Motor neuron (in vitro differentiated cells): Measurements from ENCODE around the gene MTMR3. TPM values are rescaled to one million over a fixed set of nuclear protein-coding genes. Genes with fewer than 3 reads are reported as not detected.

Experiments
- ATAC-seq, 8 experiments: fragments of 200-7000 bp; cut with Tn5 transposase; replicated peaks in 6 of 8; 2 replicates each; pipeline ENCODE4 v1.8.0; 2021; ENCODE audit warnings: mild to moderate bottlenecking in 8 of 8, moderate library complexity in 8 of 8
- H3K27ac ChIP-seq, 2 donors: fragments of 250-450 bp; sonication (Bioruptor Pico); 2 replicates each; pipeline ENCODE4 v1.9.0; 2021; ENCODE audit warnings: antibody characterized with exemption in 2 of 2, mild to moderate bottlenecking in 2 of 2, moderate library complexity in 1 of 2
- H3K4me1 ChIP-seq, 2 donors: fragments of 250-450 bp; sonication (Bioruptor Pico); replicated peaks in 1 of 2; 2 replicates each; pipeline ENCODE4 v1.6.1; 2021; ENCODE audit warnings: antibody characterized with exemption in 2 of 2, mild to moderate bottlenecking in 2 of 2, moderate library complexity in 1 of 2
- H3K4me3 ChIP-seq, 5 donors: fragments of 250-450 bp; sonication (Bioruptor Pico); 2 replicates each; pipeline ENCODE4 v1.9.0; 2021; ENCODE audit warnings: antibody characterized with exemption in 5 of 5, mild to moderate bottlenecking in 5 of 5, moderate library complexity in 4 of 5
- WGBS, 10 experiments: fragments of 450-650 bp; shearing (Covaris generic); methylation state at CpG; one replicate each; pipeline ENCODE4 v1.0.0; 2022; 5-methylcytosine and 5-hydroxymethylcytosine counted together
- in situ Hi-C, 9 experiments: fragments of 400-800 bp; cut with MboI; loops; one replicate each; pipeline ENCODE4 v1.15.0; 2021; ENCODE audit warnings: low sequenced_read_pairs in 9 of 9, low pct_unique_long_range_greater_than_20kb in 2 of 9; ENCODE audit not compliant: unreplicated experiment in 9 of 9
- total RNA-seq, 8 experiments: library from RNA; unstranded; fragments of 300-600 nt; gene quantifications; 2 replicates each; pipeline versions ENCODE4 v1.2.3 to v1.2.4, GENCODE V29; 2022

Gene MTMR3
- total RNA-seq, 8 experiments from 2014 or later: 16.9 to 50.3 (median 21.6) TPM

- Histone ChIP-seq H3K4me3 (no peak overlapping the region), H3K27ac (no peak overlapping the region), H3K4me1 (peaks cover 21 to 26% of the 10 kb centered on the region in 2 donors)
- no peak for ATAC-seq
- in situ Hi-C loops: no loop called here
Measured at GRCh38 chr22:30029512-30029911, 146.5 kb downstream of the MTMR3 start.

GRCh38 chr22:30030329-30030728 is 147.4 kb downstream of the MTMR3 start:
- WGBS, 10 experiments: 57 to 100% (median 84%) methylated on average over 1 to 4 of the region's 5 CpGs; no CpG with 5 or more reads in 4 of the 10 experiments
- in situ Hi-C loops: no loop called here
- no peak overlapping the region for H3K27ac ChIP-seq
- H3K4me1 ChIP-seq: peaks cover 21 to 26% of the 10 kb centered on the region in 2 donors
- H3K4me3 ChIP-seq: no peak overlapping the region
- peak in 5 of 8 experiments; percentile 42 to 65 (median 47) for ATAC-seq

- in situ Hi-C loops: no loop called here
- H3K27ac ChIP-seq: no peak overlapping the region
- H3K4me3 ChIP-seq: no peak overlapping the region
- H3K4me1 ChIP-seq: peaks cover 21 to 26% of the 10 kb centered on the region in 2 donors
- 73 to 100% (median 92%) methylated on average over 1 to 3 of the region's 3 CpGs; no CpG with 5 or more reads in 2 of the 10 experiments for WGBS, 10 experiments
- no peak for ATAC-seq
Measured at GRCh38 chr22:30031328-30031727, 148.4 kb downstream of the MTMR3 start.

DNA sequence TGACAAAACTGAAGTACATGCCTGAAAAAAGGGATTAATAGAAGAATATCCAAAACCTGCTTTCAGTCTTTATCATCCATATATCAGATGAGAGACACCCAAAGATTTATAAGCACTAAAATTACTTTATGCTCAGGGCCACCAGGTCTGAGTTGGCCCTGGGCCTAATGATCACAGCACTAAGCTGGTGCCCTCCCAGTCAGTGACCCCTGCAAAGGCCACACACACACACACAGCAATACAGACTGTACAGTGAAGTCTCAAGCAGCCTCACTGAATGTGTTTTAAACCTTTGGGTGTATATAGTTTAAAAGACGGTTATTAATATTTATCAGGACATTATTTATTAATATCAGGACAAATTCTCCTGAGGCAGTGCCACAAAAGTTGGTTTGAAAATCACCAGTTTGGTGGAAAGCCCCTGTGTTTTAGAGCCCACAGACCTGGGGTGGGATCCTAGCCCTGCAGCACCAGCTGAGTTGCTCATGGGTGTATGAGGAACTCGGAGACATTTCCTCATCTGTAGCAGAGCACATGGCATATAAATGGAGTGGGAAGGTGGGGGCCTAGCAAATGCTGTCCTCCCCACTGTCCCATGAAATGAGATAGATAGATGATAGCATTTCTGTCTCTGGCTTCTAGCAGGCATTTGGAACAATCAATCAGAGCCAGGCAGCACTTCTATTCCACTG is 148.9 kb downstream of the MTMR3 start:
- peaks cover 21 to 26% of the 10 kb centered on the region in 2 donors for H3K4me1 ChIP-seq
- H3K27ac ChIP-seq: no peak overlapping the region
- H3K4me3 ChIP-seq: no peak overlapping the region
- in situ Hi-C loops: no loop called here
- 71 to 100% (median 100%) methylated on average over 1 to 2 of the region's 2 CpGs; no CpG with 5 or more reads in 2 of the 10 experiments for WGBS, 10 experiments
- peak in 5 of 8 experiments; percentile 17 to 36 (median 29) for ATAC-seq

GRCh38 chr22:30033137-30033536 is 150.2 kb downstream of the MTMR3 start:
- no peak for ATAC-seq
- no peak overlapping the region for H3K4me3 ChIP-seq
- 60 to 100% (median 95%) methylated on average over 1 to 3 of the region's 4 CpGs; no CpG with 5 or more reads in 2 of the 10 experiments for WGBS, 10 experiments
- in situ Hi-C loops: no loop called here
- peaks cover 21 to 26% of the 10 kb centered on the region in 2 donors for H3K4me1 ChIP-seq
- H3K27ac ChIP-seq: peak overlapping the region in 1 of 2 donors; percentile 10

DNA sequence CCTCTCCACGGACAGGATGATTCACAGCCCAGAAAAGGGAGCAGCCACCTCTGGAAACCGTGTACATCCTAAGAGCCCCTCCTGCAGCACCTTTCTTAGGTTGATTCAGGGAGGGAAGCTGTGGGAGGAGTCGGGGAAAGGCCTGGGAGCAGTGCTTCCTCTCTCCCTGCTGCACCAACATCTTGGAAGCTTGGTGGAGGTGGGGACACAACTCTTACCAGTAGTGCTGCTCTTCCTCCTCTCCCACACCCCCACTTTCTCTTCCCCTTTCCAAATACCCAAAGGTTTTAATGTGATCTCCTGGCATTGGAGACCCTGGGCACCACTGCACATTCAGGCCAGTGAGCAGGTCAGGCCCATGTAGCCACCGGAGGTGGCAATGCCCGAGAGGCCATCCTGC is 150.9 kb downstream of the MTMR3 start:
- H3K27ac ChIP-seq: no peak overlapping the region
- no peak overlapping the region for H3K4me3 ChIP-seq
- peak in 1 of 8 experiments; percentile 9 for ATAC-seq
- in situ Hi-C loops: no loop called here
- H3K4me1 ChIP-seq: peaks cover 21 to 26% of the 10 kb centered on the region in 2 donors
- WGBS, 10 experiments: 0 to 88% (median 33%) methylated on average over 1 to 2 of the region's 5 CpGs; no CpG with 5 or more reads in 7 of the 10 experiments

GRCh38 chr22:30036656-30037055 is 153.7 kb downstream of the MTMR3 start:
- 20 to 100% (median 70%) methylated on average over 1 of the region's 2 CpGs; no CpG with 5 or more reads in 6 of the 10 experiments for whole genome bisulfite sequencing, 10 experiments
- in situ Hi-C loops: no loop called here
- no peak overlapping the region for H3K4me3 ChIP-seq
- H3K4me1 ChIP-seq: peaks cover 10% of the 10 kb centered on the region in 2 donors
- no peak overlapping the region for H3K27ac ChIP-seq
- peak; percentile 43 to 98 (median 74) for ATAC-seq

DNA sequence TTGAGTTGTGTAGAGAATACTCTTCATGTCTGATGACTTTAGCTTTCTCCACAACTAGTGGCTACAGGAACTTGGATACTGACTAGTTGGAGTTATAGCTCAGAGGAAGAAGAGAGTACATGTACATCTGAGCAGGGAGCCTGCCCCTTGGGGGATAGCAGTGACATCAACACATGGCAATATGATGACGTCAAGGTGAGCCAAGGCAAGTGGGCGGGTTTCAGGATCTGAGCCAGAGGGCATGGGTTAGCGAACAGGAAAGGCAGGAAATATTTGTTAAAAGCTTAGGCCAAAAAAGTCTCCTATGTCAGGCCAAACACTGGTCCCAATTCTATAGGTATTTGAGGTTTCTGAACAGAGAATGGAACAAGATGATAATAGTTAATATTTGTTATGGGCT is 155.2 kb downstream of the MTMR3 start:
- ATAC-seq: peak in 3 of 8 experiments; percentile 16 to 27 (median 25)
- H3K4me3 ChIP-seq: no peak overlapping the region
- H3K4me1 ChIP-seq: peaks cover 2 to 5% of the 10 kb centered on the region in 2 donors
- 39 to 93% (median 62%) methylated on average over 1 to 3 of the region's 3 CpGs; no CpG with 5 or more reads in 1 of the 10 experiments for WGBS, 10 experiments
- no peak overlapping the region for H3K27ac ChIP-seq
- in situ Hi-C loops: no loop called here

DNA sequence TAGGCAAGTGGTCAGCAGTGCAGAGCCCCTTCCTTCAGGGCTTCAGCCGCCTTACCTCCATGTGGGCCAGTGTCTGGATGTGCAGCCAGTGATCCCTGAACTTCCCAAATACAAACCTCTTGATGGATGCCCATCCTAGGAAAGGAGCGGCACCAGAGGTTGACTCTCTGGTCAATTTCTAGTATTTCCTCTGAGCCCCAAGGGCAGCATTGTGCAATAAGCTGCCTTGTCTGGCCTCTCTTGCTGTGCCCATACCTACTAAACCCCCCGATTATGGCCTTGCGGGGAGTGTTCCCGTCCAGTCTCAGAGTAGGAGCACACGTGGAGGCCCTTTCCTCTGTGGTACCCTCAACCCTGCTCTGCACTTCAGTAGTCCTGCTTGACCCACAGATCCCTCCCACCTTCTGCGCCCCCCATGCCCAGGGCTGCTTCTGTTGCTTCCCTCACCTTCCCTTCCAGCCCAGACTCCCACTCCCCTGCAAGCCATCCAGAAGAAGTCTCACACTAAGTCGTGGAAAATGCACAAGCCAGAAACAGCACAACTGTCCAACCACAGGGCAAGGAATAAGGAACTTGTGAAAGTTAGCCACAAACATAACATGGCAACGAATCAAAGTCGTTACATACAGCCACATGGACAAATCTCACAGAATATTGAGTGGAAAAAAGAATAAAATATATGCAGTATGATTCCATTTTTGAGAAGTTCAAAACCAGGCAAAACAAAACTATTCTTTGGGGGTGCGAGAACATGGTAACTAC is 157.7 kb downstream of the MTMR3 start:
- Histone ChIP-seq H3K4me3 (no peak overlapping the region), H3K27ac (no peak overlapping the region), H3K4me1 (no peaks in the 10 kb centered on the region)
- in situ Hi-C loops: no loop called here
- ATAC-seq: no peak
- 0 to 97% (median 82%) methylated on average over 1 to 9 of the region's 11 CpGs; no CpG with 5 or more reads in 2 of the 10 experiments for WGBS, 10 experiments

DNA sequence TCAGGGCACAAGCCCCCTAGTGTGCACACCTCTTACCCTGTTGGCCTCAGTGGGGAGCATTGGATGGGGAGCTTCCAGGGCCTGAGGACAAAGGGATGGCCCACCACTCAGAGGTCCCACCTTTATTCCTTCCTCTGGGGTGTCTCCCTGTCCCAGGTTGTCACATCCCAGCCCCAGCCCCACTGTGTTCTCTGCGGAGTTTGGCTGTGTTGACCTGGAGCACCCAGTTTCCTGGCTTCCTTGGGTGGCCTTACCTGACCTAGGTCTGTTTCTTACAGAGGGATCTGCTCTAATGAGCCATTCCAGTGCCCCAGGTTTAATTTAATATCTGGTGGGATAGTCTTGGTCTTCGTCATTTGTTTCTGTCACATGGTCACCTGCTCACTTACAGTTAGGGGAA is 158.5 kb downstream of the MTMR3 start:
- Histone ChIP-seq H3K4me1 (no peaks in the 10 kb centered on the region), H3K4me3 (no peak overlapping the region), H3K27ac (no peak overlapping the region)
- whole genome bisulfite sequencing, 10 experiments: 70 to 100% (median 86%) methylated on average over 1 to 2 of the region's 2 CpGs; no CpG with 5 or more reads in 5 of the 10 experiments
- ATAC-seq: no peak
- in situ Hi-C loops: no loop called here

- WGBS, 10 experiments: 66 to 100% (median 100%) methylated on average over 1 to 2 of the region's 2 CpGs; no CpG with 5 or more reads in 6 of the 10 experiments
- no peaks in the 10 kb centered on the region for H3K4me1 ChIP-seq
- H3K27ac ChIP-seq: no peak overlapping the region
- in situ Hi-C loops: no loop called here
- no peak overlapping the region for H3K4me3 ChIP-seq
- no peak for ATAC-seq
Measured at GRCh38 chr22:30041881-30042280, 158.9 kb downstream of the MTMR3 start.

- H3K4me3 ChIP-seq: no peak overlapping the region
- no peaks in the 10 kb centered on the region for H3K4me1 ChIP-seq
- no peak overlapping the region for H3K27ac ChIP-seq
- ATAC-seq: no peak
- in situ Hi-C loops: no loop called here
- 0 to 72% (median 39%) methylated on average over 1 to 4 of the region's 4 CpGs; no CpG with 5 or more reads in 2 of the 10 experiments for WGBS, 10 experiments
Measured at GRCh38 chr22:30043161-30043560, 160.2 kb downstream of the MTMR3 start.

- in situ Hi-C loops: no loop called here
- 0 to 80% (median 61%) methylated on average over 1 to 3 of the region's 3 CpGs; no CpG with 5 or more reads in 2 of the 10 experiments for WGBS, 10 experiments
- Histone ChIP-seq H3K4me3 (no peak overlapping the region), H3K4me1 (no peaks in the 10 kb centered on the region), H3K27ac (no peak overlapping the region)
- peak; percentile 51 to 95 (median 72) for ATAC-seq
Measured at GRCh38 chr22:30044369-30044768, 161.4 kb downstream of the MTMR3 start.
